CD4-positive, alpha-beta T cell treated with Interleukin-15 for 1 hour (primary cell): ENCODE measurements around the gene ACAA2.
"Not testable (repeated sequence)": the region's sequence is repeated elsewhere in the genome, so short reads cannot be mapped to it uniquely, and the experiment has no call there.

Source experiments
- DNase-seq: peaks from one replicate; pipeline ENCODE4 v3.0.0-alpha.2; 2020

ACAA2 gene

DNA sequence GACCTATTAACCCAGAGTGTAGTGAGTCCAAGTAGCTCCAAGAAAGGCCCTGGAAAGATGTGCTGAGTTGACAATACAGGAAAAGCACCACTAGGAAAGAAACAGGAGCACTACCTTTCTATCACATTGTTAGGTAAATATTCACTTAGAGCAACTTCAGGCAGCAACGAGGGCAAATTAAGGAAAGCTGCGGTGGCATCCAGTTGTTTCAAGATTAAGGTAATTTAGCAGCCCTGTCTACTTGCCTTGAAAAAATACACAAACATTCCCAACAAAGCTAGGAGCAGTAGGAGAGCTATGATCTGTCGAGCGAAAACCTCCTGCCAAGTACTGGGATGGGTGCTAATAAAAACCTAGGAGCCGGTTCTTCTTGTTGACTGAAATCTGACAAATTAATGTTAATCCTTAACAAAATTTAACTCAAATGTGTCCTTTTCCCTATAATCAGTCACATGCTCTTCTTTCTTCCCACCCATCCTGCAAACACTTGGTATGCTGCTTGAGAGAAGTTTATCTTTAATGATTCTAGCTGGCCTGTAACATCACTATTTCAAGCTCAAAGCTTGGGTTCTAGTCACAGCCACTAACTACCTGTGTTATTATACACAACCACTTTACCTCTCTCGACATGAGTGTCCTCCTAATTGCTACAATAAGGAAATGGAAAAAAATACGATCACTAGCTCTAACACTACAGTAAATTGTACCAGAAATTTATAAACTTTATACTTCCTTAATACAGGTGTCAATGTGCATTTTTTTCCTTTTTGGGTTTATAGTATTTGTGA is 2.0 kb downstream of the ACAA2 start:
- no peak for DNase-seq

GRCh38 chr18:49808553-49809191 is 4.7 kb downstream of the ACAA2 start:
- DNase-seq: not testable (repeated sequence)

- no peak for DNase-seq
These were observed 9.2 kb downstream of the ACAA2 start for GRCh38 chr18:49804096-49804495.

- DNase-seq: no peak
These were observed 10.7 kb downstream of the ACAA2 start for GRCh38 chr18:49802623-49803022.

DNA sequence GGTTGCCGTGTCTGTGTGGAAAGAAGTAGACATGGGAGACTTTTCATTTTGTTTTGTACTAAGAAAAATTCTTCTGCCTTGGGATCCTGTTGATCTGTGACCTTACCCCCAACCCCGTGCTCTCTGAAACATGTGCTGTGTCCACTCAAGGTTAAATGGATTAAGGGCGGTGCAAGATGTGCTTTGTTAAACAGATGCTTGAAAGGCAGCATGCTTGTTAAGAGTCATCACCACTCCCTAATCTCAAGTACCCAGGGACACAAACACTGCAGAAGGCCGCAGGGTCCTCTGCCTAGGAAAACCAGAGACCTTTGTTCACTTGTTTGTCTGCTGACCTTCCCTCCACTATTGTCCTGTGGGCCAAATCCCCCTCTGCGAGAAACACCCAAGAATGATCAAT is 12.8 kb downstream of the ACAA2 start:
- not testable (repeated sequence) for DNase-seq

- not testable (repeated sequence) for DNase-seq
These were observed 13.5 kb downstream of the ACAA2 start for GRCh38 chr18:49799806-49800205.

DNA sequence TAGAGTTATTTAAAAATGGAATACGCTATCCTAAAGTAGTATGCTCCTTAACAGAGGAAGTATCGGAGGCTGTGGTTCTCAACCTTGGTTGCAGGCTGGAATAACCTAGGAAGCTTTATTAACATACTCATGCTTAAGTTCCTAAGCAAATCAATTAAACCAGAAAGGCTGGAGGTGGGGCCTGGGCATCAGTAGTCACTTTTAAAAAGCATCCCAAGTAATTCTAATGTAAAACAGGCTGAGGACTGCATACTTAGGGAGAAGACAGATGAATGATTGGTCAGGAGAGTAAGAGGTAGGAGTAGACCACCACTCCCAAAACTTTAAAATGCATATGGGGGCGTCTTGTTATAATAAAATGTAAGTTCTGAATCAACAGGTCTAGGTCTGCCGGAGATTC is 15.3 kb downstream of the ACAA2 start:
- DNase-seq: no peak

DNA sequence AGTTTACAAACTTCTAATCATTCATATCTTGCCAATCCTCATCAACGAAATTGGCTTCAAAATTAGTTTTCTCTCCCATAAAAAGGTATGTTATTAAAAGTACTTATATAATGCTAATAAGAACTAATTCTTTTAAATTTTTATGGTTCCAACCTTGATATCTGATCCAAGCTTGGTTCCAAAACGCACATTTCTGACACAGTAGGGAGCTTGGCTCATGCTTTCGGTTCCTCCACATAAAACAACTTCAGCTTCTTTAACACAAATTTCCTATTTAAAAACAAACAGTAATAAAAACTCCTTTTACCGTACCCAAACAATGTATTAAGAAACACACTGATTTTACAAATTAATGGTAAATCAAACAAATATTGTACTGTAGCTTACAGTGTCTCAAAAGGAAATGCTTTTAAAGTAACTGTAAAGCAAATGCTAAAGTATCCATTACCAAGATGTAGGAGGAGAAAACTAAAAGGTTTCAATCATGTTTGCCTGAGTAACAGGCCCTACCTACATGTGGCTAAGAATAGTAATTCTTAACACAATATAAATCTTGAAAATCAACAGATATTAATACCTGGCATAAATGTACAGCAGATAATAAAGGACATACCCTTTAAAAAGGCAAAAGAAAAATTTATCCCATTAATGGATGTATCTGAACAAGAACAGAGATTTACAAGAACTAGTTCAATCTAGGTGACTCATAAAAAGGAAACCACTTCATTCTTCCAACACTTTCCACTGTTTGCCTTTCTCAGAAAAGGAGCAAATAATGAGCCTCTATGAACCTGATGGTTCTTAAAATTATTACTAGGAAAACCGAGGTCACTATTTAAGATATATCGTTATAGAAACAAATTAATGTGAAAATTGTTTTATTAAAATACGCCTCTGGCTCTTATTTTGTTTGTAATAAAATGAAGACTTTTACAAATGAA is 17.5 kb downstream of the ACAA2 start:
- no peak for DNase-seq

GRCh38 chr18:49794743-49795142 is 18.6 kb downstream of the ACAA2 start:
- DNase-seq: no peak

DNA sequence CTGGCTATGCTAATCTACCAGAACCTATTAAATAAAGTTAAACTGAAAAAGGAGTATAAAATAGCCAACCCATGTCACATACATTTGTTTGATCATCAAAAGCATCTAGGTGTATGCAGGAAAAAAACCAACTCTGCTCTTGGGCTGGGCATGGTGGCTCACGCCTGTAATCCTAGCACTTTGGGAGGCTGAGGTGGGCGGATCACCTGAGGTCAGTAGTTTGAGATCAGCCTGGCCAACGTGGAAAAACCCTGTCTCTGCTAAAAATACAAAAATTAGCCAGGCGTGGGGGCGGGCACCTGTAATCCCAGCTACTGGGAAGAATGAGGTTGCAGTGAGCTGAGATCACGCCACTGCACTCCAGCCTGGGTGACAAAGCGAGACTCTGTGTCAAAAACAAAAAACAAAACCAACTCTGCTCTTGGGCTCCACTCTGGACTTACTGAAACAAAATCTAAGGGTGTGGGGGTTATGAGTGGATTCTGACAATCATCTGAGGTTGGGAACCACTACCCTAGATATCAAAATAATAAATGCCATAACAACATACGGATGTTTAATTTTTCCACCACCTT is 23.7 kb downstream of the ACAA2 start:
- DNase-seq: not testable (repeated sequence)

DNA sequence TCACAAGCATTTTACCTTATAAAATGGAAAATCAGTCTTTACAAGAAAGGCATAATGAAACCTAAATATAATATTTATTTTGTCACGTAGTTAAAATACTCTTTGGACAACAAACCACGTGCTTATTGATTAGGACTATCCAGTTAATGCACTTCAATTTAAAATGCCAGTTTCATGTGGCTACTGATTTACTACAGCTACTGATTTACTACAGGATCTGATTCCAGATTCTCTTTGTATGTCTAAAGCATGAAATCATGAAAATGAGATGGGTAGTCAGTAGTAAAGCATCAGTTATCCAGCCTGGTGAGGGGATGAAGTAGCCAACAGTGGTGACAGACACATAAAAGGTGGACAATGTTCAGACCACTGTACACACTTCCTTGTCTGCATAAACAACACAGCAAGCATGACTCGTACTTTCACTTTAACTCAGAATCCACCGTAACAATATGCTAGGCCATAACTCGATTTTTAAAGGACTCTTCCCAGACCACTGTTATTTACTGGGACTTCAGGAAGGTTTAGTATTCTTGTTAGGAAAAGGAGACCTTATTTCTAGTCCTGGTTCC is 24.9 kb downstream of the ACAA2 start:
- no peak for DNase-seq

DNA sequence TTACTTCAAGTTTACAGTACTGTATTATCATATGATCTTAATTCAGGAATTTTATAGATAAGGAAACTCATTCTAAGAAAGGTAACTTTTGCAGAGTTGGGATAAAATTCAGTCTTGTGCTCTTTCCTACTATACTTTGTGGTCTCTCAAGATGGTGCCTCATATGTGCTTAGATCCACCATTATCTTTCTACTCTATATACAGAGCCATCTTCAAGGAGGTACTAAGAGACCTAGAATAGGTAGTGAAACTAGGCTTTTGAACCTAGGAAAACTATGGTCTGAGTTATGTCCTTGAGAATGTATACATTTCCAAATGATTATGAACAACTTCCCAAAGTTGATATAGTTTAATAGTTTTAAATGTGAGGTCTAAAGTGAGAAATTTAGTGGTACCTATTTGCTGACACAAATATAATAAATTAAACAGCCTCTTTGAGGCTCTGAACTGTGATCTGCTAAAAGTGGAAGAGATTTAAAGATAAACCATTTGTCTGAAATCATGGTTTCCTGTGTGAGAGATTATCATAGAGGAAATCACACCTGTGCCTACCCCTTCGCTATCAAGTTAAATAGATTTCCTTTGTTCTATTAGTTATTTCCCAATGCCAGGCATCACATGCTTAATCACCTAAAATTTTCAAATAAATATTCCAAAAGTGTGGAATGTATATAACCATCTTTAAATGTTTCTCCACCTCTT is 27.2 kb downstream of the ACAA2 start:
- no peak for DNase-seq

DNA sequence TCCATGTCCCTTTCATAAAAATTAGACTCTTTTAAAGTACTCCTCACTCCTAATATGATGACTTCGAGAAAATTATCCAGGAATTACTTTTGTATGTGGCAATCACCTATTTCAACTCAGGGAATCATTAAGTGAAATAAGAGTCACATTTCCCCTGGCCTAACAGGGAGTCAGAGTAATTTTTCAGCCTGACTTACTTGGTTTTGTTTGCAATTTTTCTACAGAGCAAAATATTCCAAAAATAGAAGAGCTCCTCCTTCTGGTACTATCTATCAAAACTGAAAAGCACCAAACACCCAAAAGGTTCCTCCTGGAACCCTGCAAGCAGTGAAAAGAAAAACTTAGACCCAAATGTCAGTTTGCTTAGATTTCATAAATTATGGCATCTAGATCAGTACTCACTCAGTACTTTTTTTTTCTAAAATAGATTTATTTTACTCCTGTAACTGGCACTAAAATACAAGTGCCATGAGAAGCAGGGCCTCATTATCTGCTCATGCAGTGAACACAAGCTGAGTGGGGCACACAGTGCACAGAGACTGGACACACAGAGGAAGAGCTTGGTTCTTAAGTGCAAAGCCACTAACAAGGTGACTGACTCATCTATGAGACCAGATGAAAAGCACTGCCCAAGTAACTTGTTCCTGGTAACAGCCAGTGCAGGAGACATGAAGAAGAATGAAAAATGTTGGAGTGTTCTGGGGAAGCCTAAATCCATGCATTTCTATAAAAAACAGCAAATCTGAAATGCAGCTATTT is 28.7 kb downstream of the ACAA2 start:
- no peak for DNase-seq

- DNase-seq: not testable (repeated sequence)
These were observed 29.7 kb downstream of the ACAA2 start for GRCh38 chr18:49783631-49784030.

DNA sequence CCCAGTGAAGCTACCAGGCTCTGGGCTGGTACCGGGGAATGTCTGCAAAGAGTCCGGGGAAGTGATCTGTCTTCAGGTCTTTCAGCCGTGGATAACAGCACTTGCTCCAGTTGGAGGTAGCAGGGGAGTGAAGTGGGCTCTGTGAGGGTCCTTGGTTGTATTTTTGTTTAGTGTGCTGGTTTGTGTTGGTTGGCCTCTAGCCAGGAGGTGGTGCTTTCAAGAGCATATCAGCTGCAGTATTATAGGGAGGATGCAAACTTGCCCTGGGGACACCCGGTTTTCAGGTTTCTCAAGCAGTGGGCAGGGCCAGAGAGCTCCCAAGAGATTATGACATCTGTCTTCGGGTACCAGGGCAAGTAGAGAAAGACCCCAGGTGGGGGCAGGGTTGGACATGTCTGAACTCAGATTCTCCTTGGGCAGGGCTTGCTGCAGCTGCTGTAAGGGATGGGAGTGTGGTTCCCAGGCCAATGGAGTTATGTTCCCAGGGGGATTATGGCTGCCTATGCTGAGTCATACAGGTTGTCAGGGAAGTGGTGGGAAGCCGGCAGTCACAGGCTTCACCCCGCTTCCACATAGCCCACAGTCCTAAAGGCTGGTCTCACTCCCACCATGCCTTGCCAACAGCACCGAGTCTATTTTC is 34.4 kb downstream of the ACAA2 start:
- no peak for DNase-seq

DNA sequence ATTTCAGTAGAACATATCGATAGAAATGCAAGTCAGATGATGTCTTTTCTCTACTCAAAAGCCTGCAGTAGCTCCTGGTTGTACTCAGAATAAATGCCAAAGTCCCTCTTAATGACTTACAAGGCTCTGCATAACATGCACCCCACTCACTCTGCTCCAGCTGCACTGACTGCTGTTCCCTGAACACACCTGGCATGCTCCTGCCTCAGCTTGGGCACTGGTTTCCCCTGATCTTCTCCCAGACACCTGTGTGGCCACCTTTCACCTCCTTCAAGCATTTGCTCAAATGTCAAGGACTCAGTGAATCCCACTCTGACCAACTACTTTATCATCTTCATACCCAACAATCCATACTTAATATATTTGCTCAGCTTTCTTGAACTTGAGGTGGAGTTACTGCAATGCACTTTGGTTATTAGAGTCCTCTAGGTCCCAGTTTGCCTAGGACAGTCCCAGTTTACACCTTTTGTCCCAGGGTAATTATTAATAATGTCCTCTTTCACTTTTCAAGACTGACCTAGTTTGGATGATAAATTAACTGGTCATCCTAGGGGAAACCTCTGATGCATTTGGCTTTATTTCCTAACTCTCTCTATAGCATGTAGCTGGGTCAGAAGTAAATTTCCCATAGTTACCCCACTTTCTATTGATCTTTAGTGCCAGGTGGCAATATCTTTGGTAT is 44.1 kb downstream of the ACAA2 start:
- no peak for DNase-seq

DNA sequence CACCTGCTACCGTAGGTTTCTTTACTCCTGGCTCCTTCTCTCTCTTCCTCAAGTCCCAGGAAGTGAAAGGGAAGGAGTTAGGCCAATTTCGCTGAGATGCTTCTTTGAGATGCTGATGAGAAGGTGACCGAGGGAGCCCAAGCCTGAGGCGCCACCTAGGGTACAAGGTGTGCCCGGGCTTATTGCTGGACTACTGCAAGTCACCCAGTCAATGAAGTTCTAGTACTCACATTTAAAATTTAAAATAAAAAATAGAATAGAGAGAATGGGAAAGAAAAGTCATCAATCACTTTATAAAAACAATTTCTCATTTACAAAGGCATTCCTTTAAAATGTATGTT is 45.3 kb downstream of the ACAA2 start:
- no peak for DNase-seq

GRCh38 chr18:49767111-49768050 is 46.0 kb downstream of the ACAA2 start:
- DNase-seq: no peak

GRCh38 chr18:49766646-49767045 is 46.7 kb downstream of the ACAA2 start:
- no peak for DNase-seq
